Vagina (tissue), 2 donors: Measurements from ENCODE around the gene C19orf53.

Experiments
- CTCF ChIP-seq, 3 experiments: fragments of 450-650 bp in 2 of 3; fragments of 200-600 bp in 1 of 3; sonication (generic) in 1 of 3; IDR thresholded peaks; one replicate each; pipeline ENCODE4 v1.5.1; 2017 to 2019; ENCODE audit warnings: antibody characterized with exemption in 3 of 3, mild to moderate bottlenecking in 2 of 3, moderate library complexity in 2 of 3
- POLR2A ChIP-seq, 2 donors: fragments of 450-650 bp; IDR thresholded peaks; one replicate each; pipeline ENCODE4 v1.6.1; 2017; ENCODE audit warnings: antibody characterized with exemption in 2 of 2, mild to moderate bottlenecking in 2 of 2, moderate library complexity in 2 of 2
- POLR2AphosphoS5 ChIP-seq, 2 donors: sonication (generic); formaldehyde crosslinking; IDR thresholded peaks; one replicate each; pipeline ENCODE4 v1.9.0; 2017; ENCODE audit warnings: antibody characterized with exemption in 2 of 2, mild to moderate bottlenecking in 2 of 2, low read depth in 1 of 2; ENCODE audit not compliant: insufficient read depth in 1 of 2

DNA sequence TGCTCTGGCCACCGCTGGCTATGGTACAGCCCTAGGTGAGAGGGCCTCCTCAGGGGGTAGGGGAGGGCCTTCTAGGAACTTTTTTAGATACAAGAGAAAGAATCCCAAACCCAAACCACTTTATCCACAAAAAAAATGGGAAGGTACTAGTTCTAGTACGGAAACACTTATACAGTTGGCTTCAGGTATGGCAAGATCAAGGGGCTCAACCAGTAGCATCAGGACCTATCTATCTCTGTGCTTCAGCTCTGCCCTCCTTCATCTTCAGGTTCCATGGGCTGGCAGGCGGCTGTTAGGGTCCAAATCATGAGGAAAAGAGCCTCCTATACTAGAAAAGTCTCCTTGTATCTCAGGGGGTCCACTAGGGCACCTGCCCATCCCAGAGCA is 8.2 kb upstream of the C19orf53 start:
- TF ChIP-seq CTCF (IDR thresholded peaks at IDR 0.05) (no peak), POLR2A (IDR thresholded peaks at IDR 0.05) (no peak), POLR2AphosphoS5 (IDR thresholded peaks at IDR 0.05; ENCODE audit: insufficient read depth in 1 of 2, low read depth in 1 of 2) (no peak)
